ENCODE results near the gene HAUS3. TPM values are rescaled to one million over a fixed set of nuclear protein-coding genes. Genes with fewer than 3 reads are reported as not detected.

Gene HAUS3
- total RNA-seq, 3 donors from 2014 or later = 20.6 to 24.1 (median 22.5) TPM

DNA sequence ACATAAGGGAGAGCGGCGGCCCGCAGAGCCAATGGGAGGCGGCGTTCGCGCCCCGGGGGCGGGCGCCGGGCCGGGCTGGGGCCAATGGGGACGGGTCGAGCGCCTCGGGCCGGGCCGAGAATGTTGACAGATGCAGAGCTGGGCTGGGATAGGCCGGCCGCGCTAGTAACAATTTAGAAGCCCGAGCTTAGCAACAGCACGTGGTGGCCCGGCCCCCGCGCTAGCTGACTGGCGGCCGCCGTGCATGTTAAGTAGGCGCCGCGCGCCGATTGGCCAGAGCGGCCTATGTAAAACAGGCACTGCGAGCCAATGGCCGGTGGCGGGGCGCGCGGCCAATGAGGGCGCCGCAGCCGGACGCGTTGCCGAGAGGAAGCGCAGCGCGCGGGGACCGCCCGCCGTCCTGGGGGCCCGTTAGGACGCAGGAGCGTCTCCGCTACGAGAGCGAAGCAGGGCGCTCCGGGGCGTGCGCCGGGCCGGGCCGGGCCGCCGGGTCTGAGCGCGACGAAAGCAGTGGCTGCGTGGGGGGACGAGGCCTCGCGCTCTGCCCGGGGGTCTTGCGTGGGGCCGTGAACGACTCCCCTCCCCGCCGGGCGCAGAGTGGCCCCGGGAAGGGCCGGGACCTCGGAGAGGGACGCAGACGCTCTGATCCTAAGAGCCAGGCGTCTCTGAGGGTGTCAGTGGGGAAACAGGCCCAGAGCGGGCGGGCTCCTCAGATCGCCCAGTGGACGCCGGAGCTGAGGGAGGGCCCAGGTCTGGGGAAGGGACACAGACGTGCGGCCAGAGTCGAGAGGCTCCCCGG lies 20.4 kb upstream of the HAUS3 start:
- ATAC-seq (peak; percentile 91), DNase-seq (peak; percentile 95)
- peak overlapping the region; percentile 68 for H3K4me3 Mint-ChIP-seq
- no peaks in the 10 kb centered on the region for H3K27me3 Mint-ChIP-seq (ENCODE audit: low read depth)
- H3K36me3 Mint-ChIP-seq (ENCODE audit: insufficient read depth) = no peaks in the 10 kb centered on the region
- H3K9me3 Mint-ChIP-seq = no peaks in the 10 kb centered on the region
- H3K4me1 Mint-ChIP-seq (ENCODE audit: low read depth) = peaks cover 3% of the 10 kb centered on the region

DNA sequence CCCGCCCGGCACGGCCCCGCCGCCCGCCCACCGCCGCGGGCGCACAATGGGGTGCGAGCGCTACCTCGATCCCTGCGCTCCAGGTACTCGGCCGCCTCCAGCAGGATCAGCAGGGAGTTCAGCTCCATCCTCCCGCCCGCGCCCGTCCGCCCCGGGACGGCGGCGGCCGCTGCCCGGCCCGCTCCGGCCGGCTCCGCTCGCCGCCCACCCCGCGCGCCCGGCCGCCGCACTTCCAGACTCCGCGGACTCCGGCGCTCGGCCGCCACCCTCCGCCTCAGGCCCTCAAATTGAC lies 19.9 kb upstream of the HAUS3 start, which contains the start of gene MXD4:
TSS of gene MXD4 (minus strand) at position 257 of the 292 bp plus-strand sequence. CDS start at position 128, 129 bp downstream.
- DNase-seq (no peak), ATAC-seq (peak; percentile 1 to 2)
- Mint-ChIP-seq H3K9me3 (no peaks in the 10 kb centered on the region), H3K4me1 (ENCODE audit: low read depth) (peaks cover 4% of the 10 kb centered on the region), H3K4me3 (peak within 1 kb of the TSS; percentile 74), H3K27me3 (ENCODE audit: low read depth) (no peaks in the 10 kb centered on the region), H3K36me3 (ENCODE audit: insufficient read depth) (no peaks in the 10 kb centered on the region)

DNA sequence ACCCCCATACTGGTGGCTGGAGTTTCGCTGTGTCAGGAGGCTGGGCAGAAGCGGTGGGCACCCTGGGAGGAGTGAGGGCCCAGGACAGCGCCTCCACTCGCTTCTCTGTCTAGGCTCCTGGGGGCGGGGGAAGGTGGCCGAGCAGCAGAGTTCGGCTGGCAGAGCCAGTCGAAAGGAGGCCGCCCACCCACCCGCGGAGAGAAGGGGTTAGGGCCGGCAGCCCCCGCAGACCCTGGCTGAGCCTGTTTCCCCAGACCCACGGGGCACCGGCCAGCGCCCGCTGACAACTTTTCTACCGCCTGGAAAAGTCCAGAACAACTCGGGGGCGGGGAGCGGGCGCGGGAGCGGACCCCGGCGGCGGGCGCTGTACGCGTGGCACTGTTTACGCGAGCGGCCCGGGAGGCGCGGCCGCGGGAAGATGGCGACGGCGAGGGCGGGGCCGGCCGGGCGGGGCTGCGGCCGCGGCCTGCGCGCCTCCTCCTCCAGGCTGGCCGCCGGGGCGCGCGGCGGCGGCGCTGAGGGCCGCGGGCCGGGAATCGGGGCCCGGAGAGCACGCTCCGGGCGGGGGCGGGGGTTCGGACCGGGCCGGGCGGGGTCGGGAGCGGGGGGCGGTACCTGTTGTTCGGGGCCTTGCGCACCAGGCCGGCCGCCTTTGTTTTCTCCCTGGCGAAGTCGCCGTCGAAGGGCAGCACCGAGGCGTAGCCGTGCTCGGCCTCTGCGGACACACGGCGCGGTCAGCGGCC lies 19.4 kb upstream of the HAUS3 start:
- Mint-ChIP-seq H3K4me3 (peak overlapping the region; percentile 74), H3K4me1 (ENCODE audit: low read depth) (peaks cover 5% of the 10 kb centered on the region), H3K9me3 (no peaks in the 10 kb centered on the region), H3K36me3 (ENCODE audit: insufficient read depth) (no peaks in the 10 kb centered on the region), H3K27me3 (ENCODE audit: low read depth) (no peaks in the 10 kb centered on the region)
- DNase-seq (peak; percentile 27), ATAC-seq (peak; percentile 44)

DNA sequence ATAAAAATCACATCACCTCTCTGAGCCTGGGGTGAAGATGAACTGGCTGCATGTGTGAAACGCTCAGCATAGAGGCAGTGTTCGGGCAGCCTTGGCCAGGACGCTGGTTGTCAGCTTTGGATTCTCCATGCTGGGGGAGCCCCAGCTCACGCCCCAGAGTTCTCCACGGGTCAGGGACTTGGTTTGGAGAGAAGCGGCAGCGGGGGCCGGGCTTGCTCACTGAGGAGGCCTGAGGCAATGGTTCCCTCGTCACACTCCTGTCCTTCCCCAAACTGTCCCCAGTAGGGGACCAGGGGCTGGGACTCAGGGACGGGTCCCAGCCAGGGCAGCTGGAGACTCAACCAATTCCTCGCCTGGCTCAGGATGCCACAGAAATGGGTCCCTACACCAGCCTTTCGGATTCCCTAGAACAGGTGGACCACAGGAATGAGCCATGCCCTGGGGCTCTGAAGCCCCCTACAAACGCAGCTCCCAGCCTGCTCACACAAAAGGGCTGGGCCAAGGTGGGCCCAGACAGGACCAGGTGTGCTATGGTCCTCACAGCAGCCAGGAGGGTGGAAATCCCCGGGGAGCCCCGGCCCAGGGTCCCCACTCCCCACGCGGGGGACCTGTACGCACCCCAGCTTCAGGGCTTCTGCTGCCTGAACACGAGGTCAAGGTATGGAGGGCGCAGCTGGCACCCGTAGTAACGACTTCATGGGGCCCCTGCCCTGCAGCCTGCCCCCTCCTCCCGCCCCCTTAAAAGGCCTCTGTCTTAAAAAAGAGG lies 18.6 kb upstream of the HAUS3 start:
- Mint-ChIP-seq H3K9me3 (no peaks in the 10 kb centered on the region), H3K36me3 (ENCODE audit: insufficient read depth) (no peaks in the 10 kb centered on the region), H3K4me1 (ENCODE audit: low read depth) (peaks cover 5% of the 10 kb centered on the region), H3K27me3 (ENCODE audit: low read depth) (no peaks in the 10 kb centered on the region), H3K4me3 (peak overlapping the region; percentile 74)
- peak; percentile 3 for DNase-seq
- no peak for ATAC-seq

DNA sequence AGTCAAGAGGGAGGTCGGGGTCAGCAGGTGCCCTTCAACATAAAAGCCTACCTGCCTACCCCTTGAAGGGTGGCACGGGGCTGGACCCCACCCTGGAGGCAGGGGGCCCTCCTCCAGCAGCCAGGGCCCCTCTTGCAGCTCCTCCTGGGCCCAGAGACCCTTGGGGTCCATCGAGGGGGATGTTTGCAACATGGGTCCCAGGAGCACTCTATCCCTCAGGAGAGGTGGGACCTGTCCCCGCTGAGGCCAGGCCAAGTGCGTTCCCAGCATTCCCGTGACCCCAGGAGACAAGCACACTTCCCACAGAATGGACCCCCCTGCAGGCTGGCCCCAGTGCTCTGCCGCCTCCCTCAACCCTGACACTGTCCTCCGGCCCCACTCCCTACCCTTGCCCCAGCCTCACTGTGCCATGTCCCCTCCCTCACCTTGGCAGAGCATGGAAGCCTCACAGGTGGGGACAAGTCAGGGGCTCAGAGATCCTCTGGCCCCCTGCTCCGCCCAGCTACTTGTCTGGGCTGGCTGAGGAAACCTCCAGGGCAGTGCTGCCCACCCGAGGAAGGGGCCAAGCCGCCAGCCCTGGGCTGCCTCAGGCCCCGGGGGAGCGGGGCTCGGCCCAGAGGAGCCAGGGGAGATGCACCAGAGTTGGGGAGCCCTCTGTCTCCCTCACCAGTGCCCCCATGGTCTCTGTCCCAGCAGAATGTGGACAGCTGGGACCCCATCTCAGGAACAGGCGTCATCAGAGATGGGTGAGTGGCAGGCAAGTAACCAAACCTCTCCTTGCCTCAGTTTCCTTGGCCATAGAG lies 17.8 kb upstream of the HAUS3 start:
- no peaks in the 10 kb centered on the region for H3K27me3 Mint-ChIP-seq (ENCODE audit: low read depth)
- peak overlapping the region; percentile 43 for H3K4me3 Mint-ChIP-seq
- H3K36me3 Mint-ChIP-seq (ENCODE audit: insufficient read depth) = peaks cover 2% of the 10 kb centered on the region
- ATAC-seq = no peak
- H3K9me3 Mint-ChIP-seq = no peaks in the 10 kb centered on the region
- H3K4me1 Mint-ChIP-seq (ENCODE audit: low read depth) = peaks cover 7% of the 10 kb centered on the region
- DNase-seq = peak; percentile 4

DNA sequence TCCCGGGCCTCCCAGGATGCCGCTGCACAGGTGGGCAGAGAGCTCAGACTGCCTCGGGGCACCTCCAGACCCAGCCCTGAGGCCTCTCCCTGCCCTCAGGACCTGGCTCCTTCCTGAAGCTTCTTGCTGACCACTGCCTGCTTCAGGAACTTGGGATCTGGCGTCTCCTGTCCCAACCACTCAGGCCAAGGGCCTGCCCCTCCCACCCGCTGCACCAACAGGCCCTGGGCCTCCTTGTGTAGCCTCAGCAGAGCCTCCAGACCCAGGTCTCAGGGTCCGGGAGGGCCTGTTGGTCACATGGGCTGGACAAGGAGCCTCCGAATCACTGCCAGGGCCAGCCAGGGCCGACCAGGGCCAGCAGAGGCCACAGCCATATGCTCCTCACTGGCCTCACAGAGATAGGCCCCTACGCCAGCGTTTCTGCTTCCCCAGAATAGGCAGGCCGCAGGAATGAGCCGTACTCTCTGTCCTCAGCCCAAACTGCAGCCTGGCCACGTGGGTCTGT lies 17.2 kb upstream of the HAUS3 start:
- DNase-seq (no peak), ATAC-seq (no peak)
- Mint-ChIP-seq H3K9me3 (no peaks in the 10 kb centered on the region), H3K4me3 (no peak overlapping the region), H3K36me3 (ENCODE audit: insufficient read depth) (peaks cover 8% of the 10 kb centered on the region), H3K27me3 (ENCODE audit: low read depth) (no peaks in the 10 kb centered on the region), H3K4me1 (ENCODE audit: low read depth) (peaks cover 7% of the 10 kb centered on the region)

DNA sequence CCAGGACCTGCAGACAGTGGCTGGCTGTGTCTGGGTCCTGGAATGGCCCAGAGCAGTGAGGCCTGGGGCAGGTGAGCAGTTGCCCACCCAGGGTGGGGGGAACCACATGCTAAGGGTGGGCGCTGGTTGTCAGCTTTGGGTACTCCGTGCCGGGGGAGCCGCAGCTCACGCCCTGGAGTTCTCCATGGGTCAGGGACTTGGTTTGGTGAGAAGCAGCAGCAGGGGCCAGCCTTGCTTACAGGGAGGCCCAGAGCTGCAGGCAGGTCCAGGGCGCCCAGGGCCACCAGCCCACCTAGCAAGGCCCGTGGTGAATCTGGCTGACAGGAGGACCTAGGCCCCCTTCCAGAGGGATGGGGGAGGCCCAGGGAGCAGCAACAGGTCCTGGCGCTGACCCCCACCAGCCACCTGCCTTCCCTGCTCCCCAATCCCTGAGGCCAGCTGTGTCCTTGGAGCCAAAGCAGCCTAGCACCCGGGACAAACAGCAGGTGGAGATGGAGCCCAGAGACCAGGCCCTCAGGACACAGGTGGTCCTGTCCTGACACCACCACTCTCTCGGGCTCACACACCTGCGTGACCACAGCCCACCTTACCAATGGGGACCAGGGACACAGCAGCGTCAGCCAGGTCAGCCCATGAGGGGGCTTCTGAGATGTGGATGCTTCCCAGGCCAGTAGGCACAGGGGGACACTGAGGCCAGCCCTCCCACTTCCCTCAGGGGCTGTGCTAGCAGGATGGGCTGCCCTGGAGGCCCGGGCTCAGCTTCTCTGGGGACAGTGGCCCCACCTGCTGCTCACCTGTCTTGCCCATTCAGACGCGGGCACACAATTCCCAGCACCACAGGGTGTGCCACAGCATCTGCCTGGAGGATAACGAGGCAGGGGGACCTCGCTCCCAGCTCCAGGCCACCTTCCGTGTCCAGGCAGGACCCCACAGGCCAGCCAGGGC lies 16.4 kb upstream of the HAUS3 start:
- H3K9me3 Mint-ChIP-seq = no peaks in the 10 kb centered on the region
- peak; percentile 3 for DNase-seq
- no peaks in the 10 kb centered on the region for H3K27me3 Mint-ChIP-seq (ENCODE audit: low read depth)
- peaks cover 7% of the 10 kb centered on the region for H3K4me1 Mint-ChIP-seq (ENCODE audit: low read depth)
- ATAC-seq = no peak
- H3K4me3 Mint-ChIP-seq = no peak overlapping the region
- H3K36me3 Mint-ChIP-seq (ENCODE audit: insufficient read depth) = peaks cover 9% of the 10 kb centered on the region

DNA sequence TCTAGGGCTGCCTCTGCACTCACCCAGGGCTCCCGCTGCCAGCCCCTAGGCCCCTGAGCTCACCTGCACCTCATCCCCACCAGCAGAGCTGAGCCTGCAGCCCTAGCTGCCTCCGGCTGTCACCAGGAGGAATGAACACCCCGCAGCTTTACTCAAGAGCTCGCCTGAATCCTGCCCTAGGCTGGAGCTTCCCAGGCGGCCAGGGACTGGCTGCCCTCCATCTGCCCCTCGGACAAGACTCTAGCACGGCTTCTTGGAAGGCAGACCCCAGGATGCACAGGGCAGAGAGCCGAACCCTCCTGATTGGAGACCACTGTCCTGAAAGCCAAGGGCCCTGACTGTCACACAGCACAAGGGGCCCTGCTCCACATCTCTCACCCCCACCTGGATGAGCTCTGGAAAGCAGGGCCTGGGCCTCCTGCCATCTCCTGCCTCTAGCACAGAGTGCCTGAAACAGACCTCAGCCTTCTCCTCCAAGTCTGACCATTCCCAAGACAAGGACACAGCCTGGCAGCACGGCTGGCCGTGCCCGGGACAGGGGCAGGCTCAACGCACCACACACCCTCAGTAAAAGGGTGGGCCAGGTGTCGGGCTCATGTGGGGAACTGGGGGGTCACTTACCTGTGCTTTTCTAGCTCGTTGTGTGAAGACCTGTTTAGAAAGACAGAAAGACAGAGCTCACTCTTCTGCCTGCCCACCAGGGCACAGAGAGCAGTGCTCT lies 15.6 kb upstream of the HAUS3 start:
- ATAC-seq = no peak
- H3K4me3 Mint-ChIP-seq = no peak overlapping the region
- H3K9me3 Mint-ChIP-seq = no peaks in the 10 kb centered on the region
- peaks cover 4% of the 10 kb centered on the region for H3K4me1 Mint-ChIP-seq (ENCODE audit: low read depth)
- peak; percentile 2 for DNase-seq
- H3K27me3 Mint-ChIP-seq (ENCODE audit: low read depth) = no peaks in the 10 kb centered on the region
- H3K36me3 Mint-ChIP-seq (ENCODE audit: insufficient read depth) = peaks cover 9% of the 10 kb centered on the region

DNA sequence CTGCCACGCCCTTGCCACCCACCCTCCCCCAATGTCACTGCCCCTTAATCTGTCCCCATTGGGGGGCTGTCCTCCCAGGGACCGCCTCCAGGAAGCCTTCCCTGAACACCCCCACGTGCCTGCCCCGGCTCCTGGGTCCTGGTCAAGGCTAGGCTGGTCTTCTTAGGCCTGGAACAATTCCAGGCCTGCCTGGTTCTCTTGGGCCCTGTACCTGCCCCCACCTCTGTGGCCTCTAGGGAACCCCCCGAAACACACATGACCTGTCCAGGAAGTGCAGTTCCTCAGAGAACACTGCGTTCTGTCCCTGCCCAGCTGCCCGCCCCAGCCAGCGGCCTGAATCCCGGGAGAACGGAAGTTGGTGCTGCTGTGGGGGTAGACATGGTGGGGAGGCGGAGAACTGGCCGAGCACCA lies 14.9 kb upstream of the HAUS3 start:
- H3K9me3 Mint-ChIP-seq = no peaks in the 10 kb centered on the region
- peaks cover 4% of the 10 kb centered on the region for H3K4me1 Mint-ChIP-seq (ENCODE audit: low read depth)
- DNase-seq (peak; percentile 3), ATAC-seq (no peak)
- no peak overlapping the region for H3K4me3 Mint-ChIP-seq
- H3K36me3 Mint-ChIP-seq (ENCODE audit: insufficient read depth) = peaks cover 9% of the 10 kb centered on the region
- no peaks in the 10 kb centered on the region for H3K27me3 Mint-ChIP-seq (ENCODE audit: low read depth)

DNA sequence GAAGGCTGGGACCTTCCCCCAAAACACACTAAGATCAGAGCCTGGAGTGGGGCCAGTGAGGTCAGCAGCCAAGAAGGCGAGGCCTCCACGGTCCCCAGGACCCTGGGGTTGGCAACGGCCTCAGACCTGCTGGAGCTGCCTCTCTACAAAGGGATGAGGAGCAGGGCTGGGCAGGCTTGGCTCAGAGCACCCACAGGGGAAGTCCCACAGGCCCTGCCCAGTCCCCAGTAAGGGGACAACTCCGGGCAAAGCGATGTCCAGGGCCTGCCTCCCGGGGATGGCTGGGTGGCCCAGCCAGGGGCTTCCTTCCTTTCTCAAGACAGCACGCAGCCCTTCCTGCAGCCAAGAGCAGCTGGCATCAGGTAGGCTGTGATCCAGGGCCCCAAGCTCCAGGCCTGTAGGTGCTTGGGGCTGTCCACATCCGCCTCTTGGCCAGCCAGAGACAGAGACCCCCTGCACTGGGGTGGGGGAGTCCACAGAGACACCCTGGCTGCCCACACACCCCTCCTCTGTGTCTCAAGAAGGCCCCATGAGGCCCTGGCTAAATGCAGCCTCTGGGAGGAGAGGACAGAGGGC lies 14.3 kb upstream of the HAUS3 start:
- H3K4me3 Mint-ChIP-seq = no peak overlapping the region
- H3K36me3 Mint-ChIP-seq (ENCODE audit: insufficient read depth) = peaks cover 9% of the 10 kb centered on the region
- DNase-seq (peak; percentile 4), ATAC-seq (no peak)
- H3K9me3 Mint-ChIP-seq = no peaks in the 10 kb centered on the region
- no peaks in the 10 kb centered on the region for H3K27me3 Mint-ChIP-seq (ENCODE audit: low read depth)
- H3K4me1 Mint-ChIP-seq (ENCODE audit: low read depth) = peaks cover 4% of the 10 kb centered on the region

DNA sequence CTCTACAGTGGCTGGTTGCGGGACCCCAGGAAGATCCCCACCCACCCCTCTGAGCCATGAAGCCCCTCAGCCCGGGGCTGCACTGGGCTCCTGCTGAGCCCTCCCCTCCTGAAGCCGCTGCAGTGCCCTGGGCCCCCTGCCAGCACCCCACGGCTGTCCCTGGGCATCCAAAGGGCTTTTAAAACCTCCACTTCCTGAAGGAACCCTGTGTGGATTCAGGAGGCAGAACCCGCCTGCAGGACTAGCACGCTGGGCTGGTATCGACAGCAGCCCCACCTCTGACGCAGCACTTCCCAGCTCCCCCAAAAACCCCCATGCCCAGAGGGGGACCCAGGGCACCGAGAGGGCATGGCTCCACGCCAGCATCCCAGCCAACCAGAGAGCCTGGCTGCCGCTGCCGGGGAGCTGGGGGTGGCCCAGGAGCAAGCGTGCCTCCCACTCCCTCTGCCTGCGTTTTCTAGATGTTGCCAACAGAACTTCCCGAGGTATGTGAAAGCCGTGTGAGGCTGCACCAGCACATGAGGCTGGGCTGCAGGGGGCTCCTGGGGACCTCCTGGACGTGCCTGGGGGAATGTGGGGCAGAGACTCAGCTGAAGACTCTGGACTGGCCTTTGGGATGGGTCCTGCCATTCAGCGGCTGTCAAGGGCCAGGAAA lies 13.7 kb upstream of the HAUS3 start:
- Mint-ChIP-seq H3K27me3 (ENCODE audit: low read depth) (no peaks in the 10 kb centered on the region), H3K36me3 (ENCODE audit: insufficient read depth) (peaks cover 9% of the 10 kb centered on the region), H3K4me3 (no peak overlapping the region), H3K9me3 (no peaks in the 10 kb centered on the region), H3K4me1 (ENCODE audit: low read depth) (peaks cover 4% of the 10 kb centered on the region)
- DNase-seq (no peak), ATAC-seq (no peak)

All from activated T-cell treated with anti-CD3 and anti-CD28 coated beads, Interleukin-2, amount 50 U/mL, for 4 hours (primary cell).